HEK293 (cell line): ENCODE results near the gene KLHL36.

Experiments used
- CTCF ChIA-PET: fragments of 350-600 bp; formaldehyde crosslinking; extraction: SDS; loops from one replicate; lab custom pipeline; 2021; ENCODE audit warnings: antibody characterized with exemption; lab: Yijun Ruan, JAX
- POLR2A ChIA-PET: fragments of 300-600 bp; formaldehyde crosslinking; extraction: SDS; loops from one replicate; lab custom pipeline; 2020; ENCODE audit warnings: antibody characterized with exemption, inconsistent platforms; lab: Yijun Ruan, JAX
- H3K27ac ChIP-seq: fragments of 200-500 bp; sonication (Bioruptor generic); 2 replicates; pipeline ENCODE4 v1.5.1; 2014; ENCODE audit warnings: low read depth, low read length, control low read depth, inconsistent platforms; ENCODE audit errors: extremely low read depth
- H3K36me3 ChIP-seq, 2 experiments: fragments of 200-500 bp in 1 of 2; sonication (Bioruptor generic) in 1 of 2; 1 replicate in 1 of 2; 2 replicates in 1 of 2; pipeline ENCODE4 v1.5.1; 2014 to 2017; ENCODE audit warnings: inconsistent platforms in 2 of 2, low read length in 2 of 2; ENCODE audit not compliant: control insufficient read depth in 2 of 2, insufficient read depth in 1 of 2
- H3K4me1 ChIP-seq: fragments of 200-500 bp; sonication (Bioruptor generic); 2 replicates; pipeline ENCODE4 v1.5.1; 2014; ENCODE audit warnings: mild to moderate bottlenecking, low read length, inconsistent platforms; ENCODE audit not compliant: control insufficient read depth, insufficient read depth
- H3K4me3 ChIP-seq: 2 replicates; pipeline ENCODE4 v1.5.1; 2011; ENCODE audit warnings: low read depth, mild to moderate bottlenecking, control low read depth, low read length, moderate library complexity
- H3K9me3 ChIP-seq: fragments of 200-500 bp; sonication (Bioruptor generic); 2 replicates; pipeline ENCODE4 v1.5.1; 2014; ENCODE audit warnings: low read depth, low read length, inconsistent platforms; ENCODE audit not compliant: control insufficient read depth, insufficient read depth
- FEZF1 ChIP-seq: fragments of 450-650 bp; formaldehyde crosslinking; IDR thresholded peaks from 2 replicates; pipeline ENCODE4 v1.5.1; 2016; ENCODE audit warnings: missing biosample characterization, missing genetic modification characterization
- GLIS1 ChIP-seq: fragments of 450-650 bp; formaldehyde crosslinking; IDR thresholded peaks from 2 replicates; pipeline ENCODE4 v1.5.1; 2016; ENCODE audit warnings: missing biosample characterization, missing genetic modification characterization
- GLIS2 ChIP-seq: fragments of 450-650 bp; formaldehyde crosslinking; IDR thresholded peaks from 2 replicates; pipeline ENCODE4 v1.5.1; 2016; ENCODE audit warnings: missing biosample characterization, missing genetic modification characterization
- HOXC10 ChIP-seq: sonication (generic); formaldehyde crosslinking; IDR thresholded peaks from 2 replicates; pipeline ENCODE4 v1.8.1; 2023; ENCODE audit warnings: mild to moderate bottlenecking, missing genetic modification reagents
- IKZF3 ChIP-seq: fragments of 450-650 bp; IDR thresholded peaks from 2 replicates; pipeline ENCODE4 v1.5.0; 2018; ENCODE audit warnings: missing biosample characterization, mild to moderate bottlenecking, missing genetic modification characterization, moderate library complexity
- PRDM6 ChIP-seq: fragments of 450-650 bp; formaldehyde crosslinking; IDR thresholded peaks from 2 replicates; pipeline ENCODE4 v1.5.1; 2017; ENCODE audit warnings: missing biosample characterization, missing genetic modification characterization
- ZFP69B ChIP-seq: fragments of 450-650 bp; formaldehyde crosslinking; IDR thresholded peaks from 2 replicates; pipeline ENCODE4 v1.5.1; 2016; ENCODE audit warnings: missing biosample characterization, missing genetic modification characterization
- ZNF18 ChIP-seq: fragments of 450-650 bp; formaldehyde crosslinking; IDR thresholded peaks from 2 replicates; pipeline ENCODE4 v1.5.1; 2016; ENCODE audit warnings: missing biosample characterization, missing genetic modification characterization
- ZNF302 ChIP-seq: fragments of 450-650 bp; formaldehyde crosslinking; IDR thresholded peaks from 2 replicates; pipeline ENCODE4 v1.5.1; 2016; ENCODE audit warnings: missing biosample characterization, missing genetic modification characterization, low read depth
- ZNF341 ChIP-seq: fragments of 450-650 bp; formaldehyde crosslinking; IDR thresholded peaks from 2 replicates; pipeline ENCODE4; 2016; ENCODE audit warnings: low read depth, missing biosample characterization, missing genetic modification characterization
- ZNF501 ChIP-seq: fragments of 450-650 bp; formaldehyde crosslinking; IDR thresholded peaks from 2 replicates; pipeline ENCODE4 v1.5.1; 2016; ENCODE audit warnings: missing biosample characterization, missing genetic modification characterization
- ZNF549 ChIP-seq: fragments of 450-650 bp; IDR thresholded peaks from 2 replicates; pipeline ENCODE4 v1.5.1; 2018; ENCODE audit warnings: missing biosample characterization, missing genetic modification characterization, mild to moderate bottlenecking, inconsistent platforms, moderate library complexity
- ZNF600 ChIP-seq: fragments of 450-650 bp; formaldehyde crosslinking; IDR thresholded peaks from 2 replicates; pipeline ENCODE4 v1.5.1; 2016; ENCODE audit warnings: missing biosample characterization, missing genetic modification characterization
- ZNF692 ChIP-seq: fragments of 450-650 bp; formaldehyde crosslinking; IDR thresholded peaks from 2 replicates; pipeline ENCODE4 v1.5.1; 2016; ENCODE audit warnings: missing biosample characterization, missing genetic modification characterization

The KLHL36 gene

GRCh38 chr16:84700446-84701300, 52.4 kb downstream of the KLHL36 start (continued):
- 0 out of 2 replicates have a peak, but pooled peaks have one; percentile 21 for TF ChIP-seq ZFP69B
- TF ChIP-seq ZNF302: no peak
- peak; percentile 72; the same call in 1 of the 2 replicates for TF ChIP-seq GLIS2 (tag by site-specific recombination)
- TF ChIP-seq ZNF549 (tag by site-specific recombination): no peak
- TF ChIP-seq ZNF501 (tag by site-specific recombination): no peak
- TF ChIP-seq GLIS1 (tag by site-specific recombination): peak; percentile 83
- 0 out of 2 replicates have a peak, but pooled peaks have one; percentile 67 for TF ChIP-seq ZNF692 (tag by site-specific recombination)

GRCh38 chr16:84703681-84704080, 55.4 kb downstream of the KLHL36 start:
- peaks cover 28% of the 10 kb centered on the region for H3K4me1 ChIP-seq
- H3K9me3 ChIP-seq: no peaks in the 10 kb centered on the region
- ChIA-PET POLR2A (interaction anchor here (0.8 kb wide), 1 partner anchor 14 kb away, joined by 7 read pairs; no protein-coding TSS in a partner anchor), CTCF (interaction anchor here (0.6 to 1.8 kb wide), 10 partner anchors 9 to 193 kb away, joined by 3 to 20 read pairs (median 5); no protein-coding TSS in a partner anchor)
- H3K4me3 ChIP-seq: no peak overlapping the region
- TF ChIP-seq HOXC10 (CRISPR knock-in tag): no peak
- peak; percentile 11; the same call in 1 of the 2 replicates for TF ChIP-seq ZNF600 (tag by site-specific recombination)
- 0 out of 2 replicates have a peak overlapping the region, but pooled peaks have one; percentile 25 for H3K27ac ChIP-seq
- no peaks in the 10 kb centered on the region; a peak in 1 of 3 replicates for H3K36me3 ChIP-seq

- POLR2A ChIA-PET: no interaction called here
- TF ChIP-seq ZNF18 (tag by site-specific recombination) (no peak), PRDM6 (tag by site-specific recombination) (peak; percentile 61), IKZF3 (tag by site-specific recombination) (no peak), FEZF1 (peak; percentile 92), ZNF341 (tag by site-specific recombination) (peak; percentile 70)
- CTCF ChIA-PET: interaction anchor here (0.6 to 1.8 kb wide), 7 partner anchors 9 to 193 kb away, joined by 3 to 20 read pairs (median 5); no protein-coding TSS in a partner anchor
- Histone ChIP-seq H3K4me1 (peaks cover 27% of the 10 kb centered on the region), H3K36me3 (peaks cover 0 to 2% of the 10 kb centered on the region in 2 experiments; a peak in 2 of 3 replicates), H3K9me3 (no peaks in the 10 kb centered on the region), H3K4me3 (no peak overlapping the region), H3K27ac (no peak overlapping the region)
Measured at GRCh38 chr16:84704253-84704652, 55.9 kb downstream of the KLHL36 start.
